SU-DHL-6 (cell line): ENCODE measurements around the gene GPX8.

ENCODE experiments used
- EZH2phosphoT487 ChIP-seq: fragments of 200-600 bp; sonication (generic), shearing (Covaris generic); conservative IDR thresholded peaks from 2 replicates; pipeline ENCODE4 v1.6.1; 2018; ENCODE audit warnings: mild to moderate bottlenecking, antibody characterized with exemption, low read length, moderate library complexity, mixed read lengths
- TF ChIP-seq, protein P1 (sequence below): fragments of 200-600 bp; sonication (generic); IDR thresholded peaks from one replicate; pipeline ENCODE4 v1.5.1; 2017; ENCODE audit warnings: antibody characterized with exemption, mild to moderate bottlenecking, low read length, moderate library complexity; ENCODE audit not compliant: insufficient read depth, poor library complexity, severe bottlenecking

DNA sequence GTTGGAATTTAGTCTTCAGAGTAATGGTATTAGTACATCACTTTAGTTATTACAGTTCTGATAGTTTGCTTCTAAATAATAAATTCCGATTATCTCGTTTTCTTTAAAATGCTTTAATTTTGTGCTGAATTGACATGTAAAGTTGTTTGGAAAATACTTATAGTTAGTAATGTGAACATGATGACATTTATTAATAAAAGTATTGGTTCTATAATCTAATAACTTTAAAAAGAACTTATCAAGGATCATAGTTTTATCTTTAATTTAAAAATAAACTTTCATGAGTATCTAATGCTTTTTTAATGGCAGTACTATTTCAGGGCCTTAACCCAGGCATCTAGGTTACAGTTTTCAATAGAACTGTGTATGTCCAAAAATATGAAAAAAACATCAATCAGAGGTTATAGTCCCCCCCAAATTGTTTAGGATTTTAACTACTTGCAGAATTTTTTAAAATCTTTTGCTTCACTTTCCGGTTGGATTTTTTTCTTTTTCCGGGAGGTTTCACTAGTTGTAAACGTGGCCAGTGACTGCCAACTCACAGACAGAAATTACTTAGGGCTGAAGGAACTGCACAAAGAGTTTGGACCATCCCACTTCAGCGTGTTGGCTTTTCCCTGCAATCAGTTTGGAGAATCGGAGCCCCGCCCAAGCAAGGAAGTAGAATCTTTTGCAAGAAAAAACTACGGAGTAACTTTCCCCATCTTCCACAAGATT is 680 bp downstream of the GPX8 start:
- TF ChIP-seq, protein P1, sequence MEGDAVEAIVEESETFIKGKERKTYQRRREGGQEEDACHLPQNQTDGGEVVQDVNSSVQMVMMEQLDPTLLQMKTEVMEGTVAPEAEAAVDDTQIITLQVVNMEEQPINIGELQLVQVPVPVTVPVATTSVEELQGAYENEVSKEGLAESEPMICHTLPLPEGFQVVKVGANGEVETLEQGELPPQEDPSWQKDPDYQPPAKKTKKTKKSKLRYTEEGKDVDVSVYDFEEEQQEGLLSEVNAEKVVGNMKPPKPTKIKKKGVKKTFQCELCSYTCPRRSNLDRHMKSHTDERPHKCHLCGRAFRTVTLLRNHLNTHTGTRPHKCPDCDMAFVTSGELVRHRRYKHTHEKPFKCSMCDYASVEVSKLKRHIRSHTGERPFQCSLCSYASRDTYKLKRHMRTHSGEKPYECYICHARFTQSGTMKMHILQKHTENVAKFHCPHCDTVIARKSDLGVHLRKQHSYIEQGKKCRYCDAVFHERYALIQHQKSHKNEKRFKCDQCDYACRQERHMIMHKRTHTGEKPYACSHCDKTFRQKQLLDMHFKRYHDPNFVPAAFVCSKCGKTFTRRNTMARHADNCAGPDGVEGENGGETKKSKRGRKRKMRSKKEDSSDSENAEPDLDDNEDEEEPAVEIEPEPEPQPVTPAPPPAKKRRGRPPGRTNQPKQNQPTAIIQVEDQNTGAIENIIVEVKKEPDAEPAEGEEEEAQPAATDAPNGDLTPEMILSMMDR: no peak
- no peak for TF ChIP-seq EZH2phosphoT487
